Liver (tissue), 9 donors: ENCODE results near the gene NPL. TPM values are rescaled to one million over a fixed set of nuclear protein-coding genes. Genes with fewer than 3 reads are reported as not detected.

ENCODE experiments used
- DNase-seq: peaks from one replicate; pipeline ENCODE4 v3.0.0-alpha.2; 2017; ENCODE audit warnings: low spot score
- H3K27ac ChIP-seq, 2 donors: one replicate each; pipeline ENCODE4 v1.7.0; 2013; ENCODE audit warnings: inconsistent platforms in 2 of 2, low read length in 2 of 2, control low read depth in 1 of 2, low read depth in 1 of 2, mild to moderate bottlenecking in 1 of 2
- H3K27me3 ChIP-seq, 4 donors: one replicate each; pipeline versions ENCODE4 v1.6.1 to v1.7.0; 2013; ENCODE audit warnings: low read length in 3 of 4, inconsistent platforms in 1 of 4, mild to moderate bottlenecking in 1 of 4, moderate library complexity in 1 of 4; ENCODE audit not compliant: control insufficient read depth in 4 of 4, insufficient read depth in 4 of 4
- H3K36me3 ChIP-seq, 4 donors: one replicate each; pipeline versions ENCODE4 v1.6.1 to v1.7.0; 2013; ENCODE audit warnings: low read length in 3 of 4, mild to moderate bottlenecking in 3 of 4, low read depth in 1 of 4, moderate library complexity in 1 of 4; ENCODE audit not compliant: control insufficient read depth in 4 of 4, insufficient read depth in 3 of 4
- H3K4me1 ChIP-seq, 4 donors: one replicate each; pipeline versions ENCODE4 v1.6.1 to v1.7.0; 2013; ENCODE audit warnings: low read length in 3 of 4, mild to moderate bottlenecking in 3 of 4, moderate library complexity in 1 of 4; ENCODE audit not compliant: control insufficient read depth in 4 of 4, insufficient read depth in 4 of 4
- H3K4me3 ChIP-seq, 3 donors: one replicate each; pipeline versions ENCODE4 v1.6.1 to v1.7.0; 2013; ENCODE audit warnings: low read length in 3 of 3, control low read depth in 1 of 3, low read depth in 1 of 3, mild to moderate bottlenecking in 1 of 3
- H3K9ac ChIP-seq, 2 donors: one replicate each; pipeline ENCODE4 v1.7.0; 2013; ENCODE audit warnings: low read length in 2 of 2, mild to moderate bottlenecking in 2 of 2, moderate library complexity in 2 of 2, control low read depth in 1 of 2, low read depth in 1 of 2
- H3K9me3 ChIP-seq, 4 donors: one replicate each; pipeline versions ENCODE4 v1.6.1 to v1.7.0; 2013; ENCODE audit warnings: low read length in 3 of 4; ENCODE audit not compliant: control insufficient read depth in 4 of 4
- CTCF ChIP-seq: fragments of 150-350 bp; IDR thresholded peaks from 2 replicates; pipeline ENCODE4 v1.5.1; 2017; ENCODE audit warnings: improper control_type of control experiment, low read depth, low read length; ENCODE audit not compliant: missing input control
- EGR1 ChIP-seq, 2 donors: IDR thresholded peaks; 2 replicates each; pipeline ENCODE4 v1.6.1; 2016 to 2018; ENCODE audit warnings: antibody characterized with exemption in 2 of 2, low read depth in 2 of 2
- FOXA1 ChIP-seq: IDR thresholded peaks from 2 replicates; pipeline ENCODE4 v1.6.1; 2016; ENCODE audit warnings: antibody characterized with exemption
- FOXA2 ChIP-seq: IDR thresholded peaks from 2 replicates; pipeline ENCODE4 v1.6.1; 2016; ENCODE audit warnings: antibody characterized with exemption
- GABPA ChIP-seq, 2 donors: IDR thresholded peaks in 1 of 2; conservative IDR thresholded peaks in 1 of 2; 2 replicates each; pipeline ENCODE4 v1.6.1; 2016; ENCODE audit warnings: antibody characterized with exemption in 2 of 2, mild to moderate bottlenecking in 1 of 2, moderate library complexity in 1 of 2
- HNF4A ChIP-seq, 2 donors: conservative IDR thresholded peaks; 2 replicates each; pipeline ENCODE4 v1.6.1; 2016; ENCODE audit warnings: antibody characterized with exemption in 2 of 2, mild to moderate bottlenecking in 2 of 2
- HNF4G ChIP-seq: IDR thresholded peaks from 2 replicates; pipeline ENCODE4 v1.6.1; 2016; ENCODE audit warnings: antibody characterized with exemption
- JUND ChIP-seq, 2 donors: IDR thresholded peaks; 2 replicates each; pipeline ENCODE4 v1.6.1; 2016; ENCODE audit warnings: antibody characterized with exemption in 2 of 2
- NR2F2 ChIP-seq: IDR thresholded peaks from 2 replicates; pipeline ENCODE4 v1.6.1; 2016; ENCODE audit warnings: antibody characterized with exemption
- RAD21 ChIP-seq, 2 donors: IDR thresholded peaks; 2 replicates each; pipeline ENCODE4 v1.6.1; 2016; ENCODE audit warnings: antibody characterized with exemption in 2 of 2, mild to moderate bottlenecking in 2 of 2
- REST ChIP-seq: IDR thresholded peaks from 2 replicates; pipeline ENCODE4 v1.6.1; 2016; ENCODE audit warnings: antibody characterized with exemption, mild to moderate bottlenecking
- RXRA ChIP-seq, 2 donors: IDR thresholded peaks; 2 replicates each; pipeline ENCODE4 v1.6.1; 2017 to 2018; ENCODE audit warnings: antibody characterized with exemption in 2 of 2, mild to moderate bottlenecking in 1 of 2
- SP1 ChIP-seq: IDR thresholded peaks from 2 replicates; pipeline ENCODE4 v1.6.1; 2018; ENCODE audit warnings: antibody characterized with exemption, mild to moderate bottlenecking
- TAF1 ChIP-seq: conservative IDR thresholded peaks from 2 replicates; pipeline ENCODE4 v1.6.1; 2016; ENCODE audit warnings: antibody characterized with exemption, mild to moderate bottlenecking
- YY1 ChIP-seq: IDR thresholded peaks from 2 replicates; pipeline ENCODE4 v1.6.1; 2016; ENCODE audit warnings: antibody characterized with exemption, mild to moderate bottlenecking
- ZBTB33 ChIP-seq: IDR thresholded peaks from 2 replicates; pipeline ENCODE4 v1.6.1; 2016; ENCODE audit warnings: antibody characterized with exemption
- WGBS: extraction: QIAGEN DNeasy Blood & Tissue Kit; methylation state at CpG from one replicate; pipeline ENCODE4 v1.1.7; 2013; 5-methylcytosine and 5-hydroxymethylcytosine counted together
- polyA plus RNA-seq, 2 donors: library from polyadenylated mRNA; stranded (reverse) in 1 of 2; unstranded in 1 of 2; fragments of 200-250 nt in 1 of 2; fragments of >200 nt in 1 of 2; fragmentation: Nextera tagmentation in 1 of 2; extraction: Ambion mirVana in 1 of 2; gene quantifications; one replicate each; pipeline versions ENCODE4 v1.2.1 to v1.2.3, GENCODE V29; 2013 to 2015
- total RNA-seq, 2 donors: library from RNA; depleted of rRNA; stranded (reverse); fragments of >200 nt; gene quantifications; one replicate each; pipeline ENCODE4 v1.2.3, GENCODE V29; 2014
- TF ChIP-seq, protein P1 (sequence below): IDR thresholded peaks from 2 replicates; pipeline ENCODE4 v1.6.1; 2016; ENCODE audit warnings: antibody characterized with exemption
- TF ChIP-seq, protein P2 (sequence below): IDR thresholded peaks from 2 replicates; pipeline ENCODE4 v1.6.1; 2016; ENCODE audit warnings: antibody characterized with exemption
- donor health status: healthy.
- donor health status: healthy.
- donor health status: healthy.
- donor health status: healthy.
- donor health status: healthy.

The NPL gene
- total and polyA plus RNA-seq, 4 donors, result 8.5 to 47.3 (median 15.9) TPM

DNA sequence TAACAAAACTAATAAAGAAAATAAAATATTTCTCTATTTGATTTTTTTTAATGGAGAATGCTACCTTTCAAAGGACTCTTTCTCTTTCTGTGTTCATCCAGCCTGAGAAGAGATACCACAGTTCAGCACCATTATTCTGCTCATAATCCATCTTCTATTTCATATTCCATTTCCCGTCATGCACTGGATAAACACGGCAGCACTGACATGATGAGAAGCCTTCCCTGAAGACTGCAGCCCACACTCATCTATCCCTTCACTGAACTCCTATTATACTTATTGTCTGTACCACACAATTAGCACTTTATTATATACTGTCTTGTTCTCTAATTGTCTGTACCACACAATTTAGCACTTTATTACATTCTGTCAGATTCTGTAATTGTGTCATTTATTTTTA, 10.7 kb upstream of the NPL start (continued):
- no peak for TF ChIP-seq REST
- TF ChIP-seq RAD21 (IDR thresholded peaks at IDR 0.05), result no peak
- no peak for TF ChIP-seq ZBTB33
- no peak for TF ChIP-seq RXRA (IDR thresholded peaks at IDR 0.05)

DNA sequence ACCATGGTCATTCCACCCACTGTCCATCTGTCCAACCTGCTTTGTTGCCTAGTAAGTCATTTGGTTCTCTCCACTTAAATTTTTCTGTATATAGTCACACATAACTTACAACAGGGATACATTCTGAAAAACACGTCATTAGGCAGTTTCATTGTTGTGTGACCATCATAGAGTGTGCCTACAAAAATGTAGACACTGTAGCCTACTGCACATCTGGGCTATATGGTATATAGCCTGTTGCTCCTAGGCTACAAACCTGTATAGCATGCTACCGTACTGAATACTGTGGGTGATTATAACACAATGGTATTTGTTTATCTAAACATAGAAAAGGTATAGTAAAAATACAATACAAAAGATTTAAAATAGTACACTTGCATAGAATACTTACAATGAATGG, 10.0 kb upstream of the NPL start:
- H3K9ac ChIP-seq, result no peak overlapping the region
- WGBS, result 90% methylated on average over 2 of the region's 2 CpGs
- TF ChIP-seq CTCF (no peak), GABPA (IDR thresholded peaks at IDR 0.05 in 1 of 2, conservative IDR thresholded peaks at IDR 0.05 in 1 of 2) (no peak), JUND (IDR thresholded peaks at IDR 0.05) (no peak), HNF4G (no peak), NR2F2 (no peak), YY1 (no peak), SP1 (no peak), HNF4A (conservative IDR thresholded peaks at IDR 0.05) (no peak), TAF1 (no peak), ZBTB33 (no peak), EGR1 (IDR thresholded peaks at IDR 0.05; ENCODE audit: low read depth in 2 of 2) (no peak), RXRA (IDR thresholded peaks at IDR 0.05) (no peak), RAD21 (IDR thresholded peaks at IDR 0.05) (no peak), FOXA1 (no peak), REST (no peak), FOXA2 (no peak)
- TF ChIP-seq, protein P1, sequence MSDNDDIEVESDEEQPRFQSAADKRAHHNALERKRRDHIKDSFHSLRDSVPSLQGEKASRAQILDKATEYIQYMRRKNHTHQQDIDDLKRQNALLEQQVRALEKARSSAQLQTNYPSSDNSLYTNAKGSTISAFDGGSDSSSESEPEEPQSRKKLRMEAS, result no peak
- TF ChIP-seq, protein P2, sequence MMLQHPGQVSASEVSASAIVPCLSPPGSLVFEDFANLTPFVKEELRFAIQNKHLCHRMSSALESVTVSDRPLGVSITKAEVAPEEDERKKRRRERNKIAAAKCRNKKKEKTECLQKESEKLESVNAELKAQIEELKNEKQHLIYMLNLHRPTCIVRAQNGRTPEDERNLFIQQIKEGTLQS, result no peak
- no peak overlapping the region for H3K4me3 ChIP-seq
- H3K36me3 ChIP-seq, result no peaks in the 10 kb centered on the region
- DNase-seq, result no peak
- no peaks in the 10 kb centered on the region for H3K9me3 ChIP-seq
- H3K27me3 ChIP-seq, result no peaks in the 10 kb centered on the region
- no peak overlapping the region for H3K27ac ChIP-seq
- H3K4me1 ChIP-seq, result peaks cover 0 to 3% (median 1%) of the 10 kb centered on the region in 4 donors
